GM12878 (cell line): ENCODE measurements around the gene OR2B2. TPM values are rescaled to one million over a fixed set of nuclear protein-coding genes. Genes with fewer than 3 reads are reported as not detected.

Experiments
- ATAC-seq: fragments of 200-7000 bp; cut with Tn5 transposase; 3 replicates; pipeline ENCODE4 v1.9.1; 2020; ENCODE audit warnings: mild to moderate bottlenecking, moderate library complexity
- BruUV-seq: library from RNA; stranded (reverse); fragments of 400-500 nt; replicated peaks from 2 replicates; lab custom pipeline; 2021; lab: Mats Ljungman, UMichigan
- CTCF ChIA-PET: fragments of 300-600 bp; sonication (Branson Sonifier 250); formaldehyde crosslinking; extraction: SDS; loops from one replicate; lab custom pipeline; 2021; ENCODE audit warnings: inconsistent platforms; lab: Yijun Ruan, JAX
- POLR2A ChIA-PET: fragments of 350-600 bp; formaldehyde crosslinking; extraction: SDS; loops from one replicate; lab custom pipeline; 2021; ENCODE audit warnings: inconsistent platforms; lab: Charles Lee
- RAD21 ChIA-PET: fragments of 300-600 bp; sonication (Branson Sonifier 250); formaldehyde crosslinking; loops from one replicate; lab custom pipeline; 2023; ENCODE audit warnings: antibody characterized with exemption; ENCODE audit not compliant: unreplicated experiment; lab: Charles Lee
- SMC1A ChIA-PET: fragments of 300-600 bp; sonication (Branson Sonifier 250); formaldehyde crosslinking; loops from one replicate; lab custom pipeline; 2023; ENCODE audit not compliant: unreplicated experiment, uncharacterized antibody; lab: Charles Lee
- DNase-seq: peaks from one replicate; pipeline ENCODE4 v3.0.0-alpha.2; 2011; ENCODE audit warnings: low read depth, low spot score
- FAIRE-seq: peaks from 3 replicates; lab custom pipeline; 2011; peaks lifted over from hg19 to GRCh38; lab: Jason Lieb, UNC
- H2AFZ ChIP-seq: 2 replicates; pipeline ENCODE4 v1.6.0; 2011; ENCODE audit warnings: low read depth, low read length, control low read depth; ENCODE audit not compliant: control insufficient read depth
- H3K27ac ChIP-seq: 2 replicates; pipeline ENCODE4 v1.5.1; 2011; ENCODE audit warnings: control low read depth; ENCODE audit not compliant: control insufficient read depth, insufficient read depth
- H3K27me3 ChIP-seq, 2 experiments: replicated peaks in 1 of 2; 2 replicates each; pipeline versions ENCODE4 v1.6.0 to v1.6.1; 2011; ENCODE audit warnings: low read length in 1 of 2; ENCODE audit not compliant: control insufficient read depth in 2 of 2, insufficient read depth in 2 of 2
- H3K36me3 ChIP-seq, 2 experiments: 2 replicates each; pipeline ENCODE4 v1.5.1; 2011; ENCODE audit warnings: low read length in 1 of 2; ENCODE audit not compliant: control insufficient read depth in 2 of 2, insufficient read depth in 2 of 2
- H3K4me1 ChIP-seq: 2 replicates; pipeline ENCODE4 v1.6.1; 2011; ENCODE audit warnings: mild to moderate bottlenecking, low read length, moderate library complexity, mixed read lengths; ENCODE audit not compliant: control insufficient read depth, insufficient read depth
- H3K4me2 ChIP-seq: 2 replicates; pipeline ENCODE4 v1.6.0; 2011; ENCODE audit warnings: control low read depth; ENCODE audit not compliant: control insufficient read depth, insufficient read depth
- H3K4me3 ChIP-seq: fragments of 200-600 bp; sonication (generic); 2 replicates; pipeline ENCODE4 v1.5.1; 2016
- H3K79me2 ChIP-seq: 2 replicates; pipeline ENCODE4 v1.6.0; 2011; ENCODE audit warnings: low read length; ENCODE audit not compliant: control insufficient read depth, insufficient read depth
- H3K9ac ChIP-seq: 2 replicates; pipeline ENCODE4 v1.8.0; 2011; ENCODE audit warnings: low read length, control low read depth, mixed read lengths; ENCODE audit not compliant: control insufficient read depth, insufficient read depth
- H3K9me3 ChIP-seq: replicated peaks from 3 replicates; pipeline ENCODE4 v1.5.1; 2011; ENCODE audit warnings: mild to moderate bottlenecking, low read length; ENCODE audit not compliant: control insufficient read depth, insufficient read depth
- H4K20me1 ChIP-seq: 2 replicates; pipeline ENCODE4 v1.6.0; 2011; ENCODE audit not compliant: control insufficient read depth, insufficient read depth
- CREM ChIP-seq: IDR thresholded peaks from 2 replicates; pipeline ENCODE4 v1.6.1; 2014; ENCODE audit warnings: antibody characterized with exemption, low read depth
- CUX1 ChIP-seq: IDR thresholded peaks from 2 replicates; pipeline ENCODE4 v1.6.1; 2012; ENCODE audit warnings: improper control_type of control experiment, low read depth, low read length; ENCODE audit not compliant: insufficient replicate concordance
- MTA2 ChIP-seq: fragments of 450-650 bp; IDR thresholded peaks from 2 replicates; pipeline ENCODE4 v1.6.1; 2016; ENCODE audit warnings: low read depth, mild to moderate bottlenecking, moderate library complexity
- MYC ChIP-seq: IDR thresholded peaks from 2 replicates; pipeline ENCODE4 v1.6.1; 2011; ENCODE audit warnings: mild to moderate bottlenecking, low read length, moderate library complexity, inconsistent platforms; ENCODE audit not compliant: insufficient read depth, insufficient replicate concordance, insufficient read length, severe bottlenecking
- PML ChIP-seq: IDR thresholded peaks from 2 replicates; pipeline ENCODE4 v1.6.1; 2012; ENCODE audit warnings: low read length, inconsistent platforms
- SIX5 ChIP-seq: IDR thresholded peaks from 2 replicates; pipeline ENCODE4 v1.6.1; 2011; ENCODE audit warnings: mild to moderate bottlenecking, low read depth, low read length, moderate library complexity; ENCODE audit not compliant: severe bottlenecking
- TCF12 ChIP-seq: IDR thresholded peaks from 2 replicates; pipeline ENCODE4 v1.6.1; 2011; ENCODE audit warnings: low read depth, mild to moderate bottlenecking, low read length
- ZNF217 ChIP-seq: fragments of 450-650 bp; IDR thresholded peaks from 2 replicates; pipeline ENCODE4 v1.6.1; 2017; ENCODE audit warnings: antibody characterized with exemption, mild to moderate bottlenecking
- WGBS: methylation state at CpG from one replicate; pipeline ENCODE4 v1.1.6; 2016; ENCODE audit warnings: low lambda C conversion rate; ENCODE audit not compliant: insufficient replicate concordance, insufficient coverage; ENCODE audit errors: missing lambda C conversion rate; 5-methylcytosine and 5-hydroxymethylcytosine counted together
- in situ Hi-C: fragments of 300-500 bp; cut with MboI; formaldehyde crosslinking; loops from 9 replicates; pipeline ENCODE4 v1.14.3; 2018; ENCODE audit warnings: mixed read lengths
- intact Hi-C: fragments of 100-400 bp; cut with micrococcal nuclease; formaldehyde crosslinking; loops from one replicate; pipeline ENCODE4 v1.14.2; 2022; ENCODE audit not compliant: unreplicated experiment
- polyA plus RNA-seq, 11 experiments: library from polyadenylated mRNA; depleted of rRNA in 4 of 11; unstranded in 6 of 11; stranded (reverse) in 5 of 11; fragments of >200 nt; fragmentation: Nextera tagmentation in 4 of 11; fragmentation: Illumina TruSeq in 1 of 11; extraction: Ambion mirVana in 4 of 11; extraction: Trizol in 1 of 11; gene quantifications; 1 replicate in 1 of 11; 2 replicates in 10 of 11; pipeline versions ENCODE4 v1.2.1 to v1.2.3, GENCODE V29; 2011 to 2016; ENCODE audit warnings: inconsistent platforms in 2 of 11, missing spikeins in 2 of 11, low read depth in 1 of 11
- total RNA-seq, 4 experiments: library from RNA; depleted of rRNA in 3 of 4; stranded (reverse); fragments of >200 nt in 3 of 4; fragmentation: Illumina TruSeq in 1 of 4; extraction: Trizol in 1 of 4; gene quantifications; 2 replicates each; pipeline versions ENCODE4 v1.2.1 to v1.2.3, GENCODE V29; 2013 to 2021

The OR2B2 gene
- total and polyA plus RNA-seq, 10 of the 15 experiments (the other 5 are each of a cell fraction or from before 2014, with no cell fraction given): not detected

GRCh38 chr6:27924179-27924578 is 12.0 kb upstream of the OR2B2 start:
- CTCF ChIA-PET: interaction anchor here (0.6 to 1.5 kb wide), 4 partner anchors 9 to 120 kb away, joined by 3 to 4 read pairs (median 3); no protein-coding TSS in a partner anchor
- no peaks in the 10 kb centered on the region for H3K79me2 ChIP-seq
- no peak overlapping the region for H3K4me2 ChIP-seq
- FAIRE-seq: no peak
- no peak for DNase-seq
- H3K4me1 ChIP-seq: no peaks in the 10 kb centered on the region
- H4K20me1 ChIP-seq: no peaks in the 10 kb centered on the region
- H2AFZ ChIP-seq: no peak overlapping the region
- H3K4me3 ChIP-seq: no peak overlapping the region
- no peak overlapping the region for H3K27ac ChIP-seq
- no TSS peak for BruUV-seq
- in situ Hi-C loops: no loop called here
- no peak for TF ChIP-seq TCF12
- no peak for TF ChIP-seq CREM
- TF ChIP-seq CUX1: no peak
- TF ChIP-seq SIX5: no peak
- TF ChIP-seq MTA2: no peak
- TF ChIP-seq ZNF217: no peak
- TF ChIP-seq MYC: no peak
- no peak for TF ChIP-seq PML
- 69% methylated on average over 6 of the region's 6 CpGs for WGBS
- ATAC-seq: no peak
- H3K9me3 ChIP-seq: no peaks in the 10 kb centered on the region; the same call in 2 of the 3 replicates
- H3K27me3 ChIP-seq: no peaks in the 10 kb centered on the region
- SMC1A ChIA-PET: interaction anchor here (0.7 to 1.7 kb wide), 5 partner anchors 9 to 34 kb away, joined by 3 to 4 read pairs (median 3); partner anchors contain the start of gene OR2B6
- intact Hi-C loops: no loop called here
- POLR2A ChIA-PET: no interaction called here
- RAD21 ChIA-PET: no interaction called here
- H3K36me3 ChIP-seq: no peaks in the 10 kb centered on the region; a peak in 1 of 4 replicates
- no peak overlapping the region for H3K9ac ChIP-seq
